K562 (cell line): Measurements from ENCODE around the gene MED20. TPM values are rescaled to one million over a fixed set of nuclear protein-coding genes. Genes with fewer than 3 reads are reported as not detected.

Experiments used
- CHD2 ChIP-seq: IDR thresholded peaks from 2 replicates; pipeline ENCODE4 v1.6.1; 2011; ENCODE audit warnings: low read depth, low read length
- CHD7 ChIP-seq: fragments of 200-600 bp; sonication (generic); IDR thresholded peaks from one replicate; pipeline ENCODE4 v1.6.1; 2012; ENCODE audit warnings: mild to moderate bottlenecking, low read depth, low read length, inconsistent platforms
- DDX20 ChIP-seq: fragments of 450-650 bp; IDR thresholded peaks from 2 replicates; pipeline ENCODE4 v1.6.1; 2016; ENCODE audit warnings: missing genetic modification characterization, low read depth, mild to moderate bottlenecking, missing compliant biosample characterization, moderate library complexity
- GATA2 ChIP-seq: sonication (generic); formaldehyde crosslinking; IDR thresholded peaks from 2 replicates; pipeline ENCODE4 v1.4.0; 2020; ENCODE audit warnings: mild to moderate bottlenecking, missing genetic modification reagents
- ID3 ChIP-seq, 2 experiments: fragments of 250-450 bp in 1 of 2; fragments of 450-650 bp in 1 of 2; sonication (Bioruptor Pico) in 1 of 2; IDR thresholded peaks; 2 replicates each; pipeline versions ENCODE4 v1.6.1 to v1.8.0; 2016 to 2021; ENCODE audit warnings: mild to moderate bottlenecking in 2 of 2, moderate library complexity in 2 of 2, missing compliant biosample characterization in 1 of 2, missing genetic modification characterization in 1 of 2
- SMARCE1 ChIP-seq: fragments of 450-650 bp; IDR thresholded peaks from 2 replicates; pipeline ENCODE4 v1.7.1; 2016; ENCODE audit warnings: mild to moderate bottlenecking
- SNRNP70 ChIP-seq: fragments of 200-400 bp; formaldehyde crosslinking; optimal IDR thresholded peaks from 2 replicates; pipeline ENCODE3; 2017; ENCODE audit warnings: low read depth, low read length
- TFAM ChIP-seq: fragments of 250-450 bp; sonication (Bioruptor Pico); conservative IDR thresholded peaks from 2 replicates; pipeline ENCODE4 v1.5.0; 2021; ENCODE audit warnings: mild to moderate bottlenecking, moderate library complexity
- XRCC4 ChIP-seq: IDR thresholded peaks from one replicate; pipeline ENCODE4 v1.6.1; 2011; ENCODE audit not compliant: insufficient read depth, insufficient read length; ENCODE audit errors: extremely low read depth
- ZBTB33 ChIP-seq: sonication (generic); formaldehyde crosslinking; IDR thresholded peaks from 2 replicates; pipeline ENCODE4 v1.8.1; 2023; ENCODE audit warnings: mild to moderate bottlenecking, missing genetic modification reagents
- ZNF175 ChIP-seq: fragments of 200-800 bp; sonication (Bioruptor generic); IDR thresholded peaks from 2 replicates; pipeline ENCODE4 v1.6.1; 2016; ENCODE audit warnings: low read depth, mild to moderate bottlenecking, missing genetic modification characterization, missing compliant biosample characterization
- polyA plus RNA-seq, 8 experiments: library from polyadenylated mRNA; depleted of rRNA in 4 of 8; stranded (reverse) in 5 of 8; unstranded in 3 of 8; fragments of >200 nt; fragmentation: Nextera tagmentation in 2 of 8; fragmentation: Illumina TruSeq in 1 of 8; extraction: Ambion mirVana in 2 of 8; extraction: Trizol in 1 of 8; gene quantifications; 2 replicates each; pipeline versions ENCODE4 v1.2.1 to v1.2.3, GENCODE V29; 2011 to 2014; ENCODE audit warnings: inconsistent platforms in 1 of 8, missing spikeins in 1 of 8
- total RNA-seq, 7 experiments: library from RNA; depleted of rRNA in 6 of 7; stranded (reverse); fragments of >200 nt in 6 of 7; fragmentation: Illumina TruSeq in 2 of 7; extraction: Trizol in 2 of 7; gene quantifications; 2 replicates each; pipeline versions ENCODE4 v1.2.1 to v1.2.3, GENCODE V29; 2011 to 2021; ENCODE audit warnings: low replicate concordance in 1 of 7

The MED20 gene
- total and polyA plus RNA-seq, 9 of the 15 experiments (the other 6 are each of a cell fraction or from before 2014, with no cell fraction given): 27.3 to 80.9 (median 46.0) TPM

GRCh38 chr6:41894366-41895299, 26.3 kb downstream of the MED20 start (continued):
- no peak for TF ChIP-seq CHD7
- no peak for TF ChIP-seq CHD2
- no peak for TF ChIP-seq TFAM
- TF ChIP-seq DDX20 (tag): no peak
- no peak for TF ChIP-seq ZBTB33 (CRISPR knock-in tag)
- TF ChIP-seq ID3 (CRISPR knock-in tag; IDR thresholded peaks at IDR 0.05): no peak
- TF ChIP-seq ID3 (tag; IDR thresholded peaks at IDR 0.05): no peak
- TF ChIP-seq GATA2 (CRISPR knock-in tag): no peak
- no peak for TF ChIP-seq XRCC4
- no peak for TF ChIP-seq SNRNP70
- TF ChIP-seq ZNF175: no peak
- TF ChIP-seq SMARCE1: peak; percentile 53
